C4-2B (cell line): Measurements from ENCODE around the gene PAMR1.

Experiments used
- H3K27ac ChIP-seq: fragments of 450-650 bp; 2 replicates; pipeline ENCODE4 v1.5.1; 2017
- ZFX ChIP-seq: fragments of 450-650 bp; IDR thresholded peaks from 2 replicates; pipeline ENCODE4 v1.6.1; 2017
- TF ChIP-seq, protein P1 (sequence below): fragments of 450-650 bp; conservative IDR thresholded peaks from 2 replicates; pipeline ENCODE4 v1.5.1; 2017; ENCODE audit warnings: mild to moderate bottlenecking

Gene PAMR1

DNA sequence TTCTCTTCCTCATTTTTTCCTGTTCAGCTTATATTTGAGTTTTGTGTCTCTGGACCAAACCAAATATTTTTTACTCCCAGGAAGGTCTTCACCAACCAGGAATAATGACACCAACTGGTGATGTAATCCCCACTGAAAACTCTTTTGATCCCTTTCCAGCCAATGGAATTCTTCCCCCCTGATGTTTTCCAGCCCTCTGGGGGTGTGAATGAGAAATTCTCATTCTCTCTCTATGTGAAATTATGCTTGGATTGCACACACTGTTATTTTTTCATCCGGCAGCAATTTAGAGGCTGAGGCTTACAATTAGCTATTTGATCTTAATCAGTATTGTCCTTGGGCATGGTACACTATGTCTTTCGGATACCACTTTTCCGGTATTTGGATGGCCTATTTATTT is 66.6 kb downstream of the PAMR1 start:
- TF ChIP-seq, protein P1, sequence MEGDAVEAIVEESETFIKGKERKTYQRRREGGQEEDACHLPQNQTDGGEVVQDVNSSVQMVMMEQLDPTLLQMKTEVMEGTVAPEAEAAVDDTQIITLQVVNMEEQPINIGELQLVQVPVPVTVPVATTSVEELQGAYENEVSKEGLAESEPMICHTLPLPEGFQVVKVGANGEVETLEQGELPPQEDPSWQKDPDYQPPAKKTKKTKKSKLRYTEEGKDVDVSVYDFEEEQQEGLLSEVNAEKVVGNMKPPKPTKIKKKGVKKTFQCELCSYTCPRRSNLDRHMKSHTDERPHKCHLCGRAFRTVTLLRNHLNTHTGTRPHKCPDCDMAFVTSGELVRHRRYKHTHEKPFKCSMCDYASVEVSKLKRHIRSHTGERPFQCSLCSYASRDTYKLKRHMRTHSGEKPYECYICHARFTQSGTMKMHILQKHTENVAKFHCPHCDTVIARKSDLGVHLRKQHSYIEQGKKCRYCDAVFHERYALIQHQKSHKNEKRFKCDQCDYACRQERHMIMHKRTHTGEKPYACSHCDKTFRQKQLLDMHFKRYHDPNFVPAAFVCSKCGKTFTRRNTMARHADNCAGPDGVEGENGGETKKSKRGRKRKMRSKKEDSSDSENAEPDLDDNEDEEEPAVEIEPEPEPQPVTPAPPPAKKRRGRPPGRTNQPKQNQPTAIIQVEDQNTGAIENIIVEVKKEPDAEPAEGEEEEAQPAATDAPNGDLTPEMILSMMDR = no peak
- no peak for TF ChIP-seq ZFX
- H3K27ac ChIP-seq = no peak overlapping the region

DNA sequence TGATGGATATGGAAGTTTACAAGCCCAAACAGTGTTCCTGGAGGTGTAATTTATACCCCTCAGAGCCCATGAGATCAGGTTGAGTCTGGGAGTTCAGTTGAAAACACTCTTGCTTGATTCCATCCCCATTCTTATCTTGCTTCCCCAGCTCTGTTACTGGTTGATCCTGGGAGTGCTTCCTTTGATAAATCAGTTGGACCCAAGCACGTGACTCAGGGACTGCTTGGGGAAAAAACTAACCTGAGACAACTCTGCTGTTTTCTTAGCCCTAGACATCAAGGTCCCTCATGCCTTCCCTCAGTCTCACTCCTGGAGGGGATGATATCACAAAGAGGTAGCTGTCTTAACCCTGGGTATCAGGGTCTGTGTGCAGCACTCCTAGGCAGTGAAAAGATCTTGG is 71.1 kb downstream of the PAMR1 start:
- no peak for TF ChIP-seq ZFX
- TF ChIP-seq, protein P1 = no peak
- no peak overlapping the region for H3K27ac ChIP-seq

DNA sequence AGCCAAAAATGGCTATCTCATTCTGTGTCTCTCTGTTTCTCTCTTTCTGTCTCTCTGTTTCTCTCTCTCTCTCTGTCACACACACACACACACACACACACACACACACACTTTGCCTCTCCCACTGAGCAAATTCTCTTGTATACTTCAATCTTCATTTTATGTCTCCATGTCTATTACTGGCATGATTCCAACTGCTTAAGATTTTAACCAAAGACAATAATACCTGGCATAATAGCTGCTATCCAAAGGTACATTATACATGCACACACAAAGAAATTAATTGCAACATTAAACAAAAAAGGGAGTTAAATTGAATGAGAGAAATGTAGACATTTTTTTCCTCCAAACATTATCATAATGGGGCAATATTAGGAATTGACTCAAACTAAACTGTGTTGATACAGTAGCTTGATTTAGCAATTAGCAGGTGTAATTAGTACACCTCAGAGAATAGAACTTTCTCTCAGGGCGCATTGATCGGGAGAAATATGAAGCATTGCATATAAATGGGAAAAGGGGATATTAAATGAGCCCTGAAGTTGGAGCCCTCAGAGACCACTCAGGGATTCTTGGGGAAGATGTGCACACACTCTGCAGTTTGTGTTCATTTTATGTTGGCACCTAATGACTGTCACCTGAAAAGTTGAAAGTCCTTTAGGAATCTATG is 88.7 kb downstream of the PAMR1 start:
- no peak overlapping the region for H3K27ac ChIP-seq
- TF ChIP-seq, protein P1 = no peak
- no peak for TF ChIP-seq ZFX

DNA sequence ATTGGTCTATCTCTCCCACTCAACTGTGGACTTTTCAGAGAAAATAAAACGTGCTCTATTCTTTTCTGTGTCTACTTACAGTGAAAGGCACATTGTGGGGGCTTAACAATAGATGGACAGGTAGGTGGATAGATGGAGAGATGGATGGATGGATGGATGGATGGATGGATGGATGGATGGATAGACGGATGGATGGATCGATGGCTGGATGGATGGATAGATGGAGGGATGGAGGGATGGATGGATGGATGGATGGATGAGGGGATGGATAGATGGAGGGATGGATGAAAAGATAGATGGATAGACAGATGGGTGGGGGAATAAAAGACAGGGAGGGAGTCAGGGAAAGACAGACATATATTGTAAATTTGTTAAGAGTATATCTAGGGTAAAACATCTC is 91.8 kb downstream of the PAMR1 start:
- no peak overlapping the region for H3K27ac ChIP-seq
- TF ChIP-seq, protein P1 = no peak
- no peak for TF ChIP-seq ZFX

DNA sequence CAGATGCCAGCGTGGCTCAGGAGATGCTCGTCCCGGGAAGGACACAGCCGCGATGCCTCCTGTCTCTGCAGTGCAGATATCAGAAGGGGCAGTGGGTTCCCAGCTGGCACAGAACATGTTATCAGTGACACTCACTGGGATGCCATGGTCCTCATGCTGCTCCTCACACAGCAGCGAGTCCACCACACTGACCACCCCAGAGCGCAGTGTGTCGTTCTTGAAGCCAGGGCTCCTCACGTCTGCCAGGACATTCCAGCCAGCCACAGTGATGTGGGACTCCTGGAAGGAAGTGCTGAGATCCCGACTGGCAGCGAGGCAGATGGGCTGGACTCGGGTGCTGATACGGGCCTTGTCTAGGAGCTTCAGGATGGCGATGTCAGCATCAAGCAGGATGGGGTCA is 93.0 kb downstream of the PAMR1 start:
- TF ChIP-seq, protein P1 = no peak
- TF ChIP-seq ZFX = no peak
- H3K27ac ChIP-seq = no peak overlapping the region

DNA sequence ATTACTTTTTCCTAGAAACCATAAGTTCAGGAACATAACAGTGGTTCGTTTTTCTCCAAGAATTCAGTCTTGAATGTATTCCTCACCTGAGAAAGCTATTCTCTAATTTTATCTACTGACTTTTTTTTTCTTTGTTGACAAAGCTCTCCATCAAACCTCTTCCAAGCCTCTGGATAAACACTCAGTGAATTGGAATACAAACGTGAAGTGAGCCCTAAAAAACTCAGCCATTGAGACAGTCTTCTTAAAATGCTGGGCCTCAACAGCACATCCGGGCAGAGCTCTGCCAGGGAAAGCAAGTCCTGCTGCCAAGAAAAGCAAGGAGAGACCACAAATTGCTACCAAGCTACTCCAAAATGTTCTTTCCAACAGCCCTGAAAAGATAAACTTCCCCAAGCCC is 98.3 kb downstream of the PAMR1 start:
- TF ChIP-seq, protein P1 = no peak
- no peak for TF ChIP-seq ZFX
- H3K27ac ChIP-seq = no peak overlapping the region

DNA sequence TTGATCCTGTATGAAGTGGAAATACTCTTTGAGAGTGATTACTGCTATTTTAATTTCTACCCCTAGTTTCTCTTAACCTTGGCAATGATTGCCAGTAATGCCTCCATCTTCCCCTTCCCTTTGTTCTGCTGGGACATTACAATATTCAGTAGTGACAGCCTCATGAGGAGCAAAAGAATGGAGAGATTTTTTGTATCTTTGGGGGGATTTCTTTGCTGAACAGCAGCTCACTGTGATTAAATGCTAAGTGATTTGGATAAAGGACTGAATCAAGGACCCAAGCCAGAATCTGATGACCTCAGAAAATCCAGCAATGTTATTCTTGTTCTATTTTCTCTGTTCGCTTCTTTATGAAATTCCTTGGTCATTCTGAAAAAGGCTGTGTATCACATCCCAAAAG is 99.1 kb downstream of the PAMR1 start:
- no peak for TF ChIP-seq ZFX
- TF ChIP-seq, protein P1 = no peak

More for the DNA sequence above, 99.1 kb downstream of the PAMR1 start:
- H3K27ac ChIP-seq = no peak overlapping the region
